DMS153 treated with DMSO at 0.1 percent for 48 hours (cell line): ENCODE measurements around the gene CAMK2D.
"Not testable (repeated sequence)": the region's sequence is repeated elsewhere in the genome, so short reads cannot be mapped to it uniquely, and the experiment has no call there.

Experiments used
- DNase-seq: peaks from one replicate; lab custom pipeline; 2025; ENCODE audit not compliant: unreplicated experiment; lab: John Stamatoyannopoulos, UW

Gene CAMK2D

DNA sequence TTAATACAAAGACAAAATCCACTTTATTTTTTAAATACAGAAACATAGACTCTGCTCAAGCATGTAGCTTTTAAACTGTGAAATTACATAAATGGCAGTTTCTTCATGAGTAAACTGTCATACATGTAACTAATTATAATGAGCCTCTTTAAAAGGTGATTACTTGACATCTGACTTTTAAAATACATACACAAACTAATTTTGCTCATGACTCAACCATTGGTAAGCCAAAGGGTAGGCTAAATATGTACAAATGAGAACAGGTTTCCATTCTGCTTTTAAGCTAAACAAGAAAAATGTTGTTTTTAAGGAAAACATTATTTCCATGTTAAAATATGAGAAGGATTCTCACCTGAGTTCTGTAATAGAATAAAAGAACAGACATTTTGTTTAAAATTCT lies 27.9 kb downstream of the CAMK2D start:
- DNase-seq: no peak

- no peak for DNase-seq
Observed at GRCh38 chr4:113732967-113733527, 28.5 kb downstream of the CAMK2D start.

DNA sequence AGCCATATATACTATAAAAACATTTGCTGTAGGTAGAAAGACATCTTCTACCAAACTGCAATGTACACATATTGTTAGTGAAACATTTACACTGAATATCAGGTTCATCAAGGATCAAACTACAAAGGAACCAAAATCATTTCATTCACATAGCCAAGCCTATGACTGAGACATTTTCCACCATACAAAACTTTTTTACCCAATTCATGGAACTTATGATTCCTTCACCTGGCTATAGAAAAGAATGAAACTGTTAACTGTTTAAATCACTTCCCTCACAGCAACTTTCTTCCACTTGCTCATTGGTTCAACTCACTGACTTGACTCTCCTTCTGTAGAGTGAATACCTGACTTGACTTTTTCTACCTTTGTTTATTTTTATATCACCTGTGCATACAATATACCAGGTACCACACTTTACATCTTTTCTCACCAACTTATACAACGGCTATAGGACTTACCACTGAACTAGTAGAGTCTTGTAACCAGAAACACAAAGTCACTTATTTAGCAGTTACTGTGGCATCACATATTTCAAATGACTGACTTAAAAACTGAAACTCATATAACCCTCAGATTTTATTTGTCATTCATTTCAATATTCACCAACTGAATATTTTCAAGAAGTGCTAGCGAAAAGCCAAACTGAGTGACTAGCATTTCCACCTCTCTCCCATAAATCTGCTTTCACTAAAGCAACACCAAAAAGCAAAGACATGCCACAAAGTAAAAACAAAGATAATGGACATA lies 30.9 kb downstream of the CAMK2D start:
- DNase-seq: no peak

DNA sequence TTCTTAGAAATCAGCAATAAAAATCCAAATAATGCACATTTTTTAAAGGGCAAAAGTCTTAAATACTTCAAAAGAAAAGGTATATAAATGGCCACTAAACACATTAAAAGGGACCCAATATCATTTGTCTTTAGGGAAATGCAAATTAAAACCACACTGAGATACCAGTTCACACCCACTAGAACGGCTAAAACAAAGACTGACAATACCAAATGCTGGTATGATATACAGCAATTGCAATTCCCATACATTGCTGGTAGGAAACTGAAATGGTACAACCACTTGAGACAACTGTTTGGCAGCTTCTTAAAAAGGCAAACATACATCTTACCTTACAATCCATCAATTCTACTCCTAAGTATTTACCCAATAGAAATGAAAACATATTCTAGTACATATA lies 33.7 kb downstream of the CAMK2D start:
- DNase-seq: no peak

- no peak for DNase-seq
Observed at GRCh38 chr4:113725963-113726362, 35.6 kb downstream of the CAMK2D start.

GRCh38 chr4:113718252-113718651 lies 43.3 kb downstream of the CAMK2D start:
- DNase-seq: no peak

- DNase-seq: no peak
Observed at GRCh38 chr4:113711883-113712662, 49.5 kb downstream of the CAMK2D start.

DNA sequence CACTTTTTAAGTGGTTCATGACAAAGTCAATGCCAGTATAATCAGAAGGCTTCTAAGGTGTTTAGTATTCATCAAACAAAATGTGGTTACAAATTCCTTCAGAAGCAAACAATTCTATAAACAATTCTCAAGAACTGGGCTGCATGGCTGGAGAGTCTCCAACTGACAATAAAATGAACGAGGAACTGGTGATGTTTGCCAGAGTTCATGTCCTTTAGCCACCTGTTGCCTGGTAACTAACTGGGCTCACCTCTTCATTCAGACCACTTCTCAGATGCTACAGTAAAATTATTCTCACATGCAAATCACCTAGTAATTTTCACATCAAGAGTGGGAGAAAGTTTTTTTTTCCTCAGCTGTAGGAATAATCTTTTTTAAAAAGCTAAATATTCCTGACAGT lies 53.3 kb downstream of the CAMK2D start:
- no peak for DNase-seq

DNA sequence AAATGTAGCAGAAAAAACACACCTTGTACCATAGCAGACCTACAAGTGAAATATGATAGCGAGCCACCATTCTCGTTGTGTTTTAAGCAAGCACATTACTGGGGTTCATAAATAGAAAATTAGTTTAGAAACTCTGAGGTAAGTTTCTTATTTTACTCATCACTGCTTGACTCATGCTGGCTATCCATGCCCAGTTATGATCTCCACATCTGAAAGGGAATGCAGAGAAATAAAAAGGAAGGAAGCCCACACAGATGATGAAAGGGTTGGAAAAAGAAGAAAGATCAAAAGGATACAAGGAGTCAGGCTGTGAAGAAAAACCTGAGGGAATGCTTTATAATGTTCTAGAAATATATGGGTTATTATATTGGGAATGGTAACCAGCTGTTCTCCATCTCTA lies 54.5 kb downstream of the CAMK2D start:
- no peak for DNase-seq

DNA sequence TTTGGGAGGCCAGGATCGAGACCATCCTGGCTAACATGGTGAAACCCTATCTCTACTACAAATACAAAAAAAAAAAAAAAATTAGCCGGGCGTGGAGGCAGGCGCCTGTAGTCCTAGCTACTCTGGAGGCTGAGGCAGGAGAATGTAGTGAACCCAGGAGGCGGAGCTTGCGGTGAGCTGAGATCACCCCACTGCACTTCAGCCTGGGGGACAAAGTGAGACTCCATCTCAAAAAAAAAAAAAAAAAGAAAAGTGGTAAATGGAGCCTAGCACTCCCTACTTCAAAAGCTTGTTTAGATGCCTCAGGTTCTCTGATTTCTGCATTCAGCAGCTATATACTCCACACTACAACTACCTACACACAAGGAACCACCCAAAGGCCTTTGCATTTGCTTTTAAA lies 56.4 kb downstream of the CAMK2D start:
- DNase-seq: not testable (repeated sequence)

- DNase-seq: not testable (repeated sequence)
Observed at GRCh38 chr4:113702596-113702995, 58.9 kb downstream of the CAMK2D start.

GRCh38 chr4:113701169-113701568 lies 60.4 kb downstream of the CAMK2D start:
- no peak for DNase-seq

DNA sequence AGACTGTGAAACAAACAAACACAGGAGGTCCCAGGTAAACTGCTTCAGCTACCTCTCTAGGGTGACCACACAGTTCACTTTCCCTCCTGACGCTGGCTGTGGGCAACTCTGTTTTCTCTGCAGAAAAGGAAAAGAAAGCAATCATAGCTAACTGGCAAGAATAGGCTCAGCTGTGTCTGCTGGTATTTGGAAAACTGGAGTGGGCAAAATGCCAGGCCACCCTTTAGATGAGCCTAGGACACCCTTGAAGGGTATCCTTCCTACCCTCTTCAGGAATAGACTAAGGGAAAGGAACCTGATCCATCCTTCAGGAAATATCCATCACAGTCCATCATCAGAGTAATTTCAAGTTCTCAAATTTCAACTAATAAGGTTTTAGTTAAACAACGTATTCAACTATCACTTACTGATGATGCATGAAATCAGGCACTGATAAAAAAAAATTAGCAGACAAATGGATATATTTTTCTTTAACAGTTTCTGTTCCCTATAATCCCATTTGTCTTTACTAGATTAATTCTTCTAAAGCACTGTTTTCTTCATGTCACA lies 60.9 kb downstream of the CAMK2D start:
- DNase-seq: no peak

- DNase-seq: no peak
Observed at GRCh38 chr4:113699772-113700171, 61.8 kb downstream of the CAMK2D start.

- DNase-seq: no peak
Observed at GRCh38 chr4:113697429-113697828, 64.1 kb downstream of the CAMK2D start.

DNA sequence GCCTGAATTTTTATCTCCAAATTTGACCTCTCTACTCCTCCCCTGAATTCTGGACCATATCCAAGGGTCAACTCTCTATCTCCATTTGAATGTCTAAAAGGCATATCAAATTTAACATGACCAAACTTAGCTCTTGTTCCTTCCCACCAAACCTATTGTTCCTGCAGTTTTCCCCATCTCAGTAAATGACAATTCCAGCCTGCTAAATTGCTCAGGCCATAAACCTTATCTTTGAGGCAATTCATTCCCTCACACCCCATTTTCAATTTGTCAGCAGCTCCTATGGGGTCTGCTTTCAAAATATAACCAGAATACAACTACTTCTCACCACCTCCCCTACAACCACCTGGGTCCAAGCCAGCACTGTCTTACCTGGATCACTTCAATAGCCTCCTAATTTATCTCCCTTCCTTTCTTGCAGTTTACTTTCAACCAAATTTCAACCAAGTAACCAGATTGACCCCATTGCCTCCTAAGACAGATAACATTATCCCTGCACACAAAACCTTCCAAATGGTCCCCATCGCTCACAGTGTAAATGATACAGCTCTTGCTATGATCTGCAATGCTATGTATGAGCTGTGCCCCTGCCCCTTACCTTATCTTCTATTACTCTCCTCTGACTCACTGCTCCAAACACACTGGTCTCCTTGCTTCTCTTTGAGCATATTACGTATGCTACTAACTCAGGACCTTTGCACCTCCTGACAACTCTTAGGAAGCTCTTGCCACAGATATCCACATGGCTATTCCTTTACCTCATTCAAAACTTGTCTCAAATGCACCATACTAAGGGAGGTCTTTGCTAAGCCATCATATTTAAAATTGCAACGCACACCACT lies 66.0 kb downstream of the CAMK2D start:
- no peak for DNase-seq

GRCh38 chr4:113694008-113694407 lies 67.5 kb downstream of the CAMK2D start:
- DNase-seq: no peak

GRCh38 chr4:113692809-113693411 lies 68.6 kb downstream of the CAMK2D start:
- DNase-seq: no peak

DNA sequence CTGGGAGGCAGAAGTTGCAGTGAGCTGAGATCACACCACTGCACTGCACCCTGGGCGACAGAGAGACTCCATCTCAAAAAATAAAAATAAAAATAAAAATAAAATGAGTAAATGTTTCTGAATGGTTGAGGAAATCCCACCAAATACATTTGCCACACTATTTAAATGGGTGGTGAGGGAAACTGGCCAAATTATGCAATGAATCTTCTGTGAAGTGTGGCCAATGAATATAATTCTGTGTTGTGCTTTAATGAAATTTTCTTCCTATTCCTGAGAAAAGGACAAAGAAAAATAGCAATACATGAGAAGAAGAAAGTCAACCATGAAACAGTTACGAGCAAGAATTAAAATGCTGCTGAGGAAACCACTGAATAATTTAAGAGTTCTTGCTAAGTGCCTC lies 69.9 kb downstream of the CAMK2D start:
- no peak for DNase-seq

DNA sequence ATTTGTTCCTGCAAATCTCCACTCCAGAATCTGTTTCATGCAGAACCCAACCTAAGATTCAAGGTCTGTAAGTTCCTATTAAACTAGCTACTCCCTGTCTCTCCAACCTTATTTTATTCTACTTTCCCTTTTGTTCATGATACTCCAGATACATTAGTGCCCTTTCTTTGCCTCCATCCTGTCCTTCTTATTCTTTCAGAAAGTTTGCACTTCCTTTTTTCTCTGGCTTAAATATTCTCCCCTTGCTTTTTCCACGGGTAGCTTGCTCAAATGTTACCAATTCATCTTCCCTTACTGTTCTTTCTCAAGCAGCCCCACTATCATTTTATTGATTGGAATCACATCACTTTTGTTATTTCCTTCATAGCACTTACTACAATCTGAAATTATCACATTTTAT lies 72.1 kb downstream of the CAMK2D start:
- DNase-seq: no peak
